Measurements from ENCODE around the gene ZNF444.

ZNF444 gene

GRCh38 chr19:56161534-56161933 is 20.4 kb downstream of the ZNF444 start:
- TF ChIP-seq CTCF (IDR thresholded peaks at IDR 0.05), result no peak
- no peaks in the 10 kb centered on the region for H3K4me1 ChIP-seq (ENCODE audit: control insufficient read depth in 1 of 2, insufficient read depth in 1 of 2, low read depth in 1 of 2, low read length in 1 of 2)
- H3K27ac ChIP-seq, result no peak overlapping the region
- H3K36me3 ChIP-seq, result peaks cover 16% of the 10 kb centered on the region
- peaks cover 24% of the 10 kb centered on the region for H3K27me3 ChIP-seq
- no peaks in the 10 kb centered on the region for H3K9me3 ChIP-seq
- no peak overlapping the region for H3K4me3 ChIP-seq (ENCODE audit: low read depth in 1 of 2, low read length in 1 of 2)

GRCh38 chr19:56162258-56162657 is 21.2 kb downstream of the ZNF444 start:
- H3K27ac ChIP-seq, result no peak overlapping the region
- no peak overlapping the region for H3K4me3 ChIP-seq (ENCODE audit: low read depth in 1 of 2, low read length in 1 of 2)
- H3K36me3 ChIP-seq, result peaks cover 16% of the 10 kb centered on the region
- H3K9me3 ChIP-seq, result no peaks in the 10 kb centered on the region
- no peaks in the 10 kb centered on the region for H3K4me1 ChIP-seq (ENCODE audit: control insufficient read depth in 1 of 2, insufficient read depth in 1 of 2, low read depth in 1 of 2, low read length in 1 of 2)
- no peak for TF ChIP-seq CTCF (IDR thresholded peaks at IDR 0.05)
- H3K27me3 ChIP-seq, result peaks cover 24% of the 10 kb centered on the region

GRCh38 chr19:56163097-56163496 is 22.0 kb downstream of the ZNF444 start:
- TF ChIP-seq CTCF (IDR thresholded peaks at IDR 0.05), result no peak
- Histone ChIP-seq H3K9me3 (no peaks in the 10 kb centered on the region), H3K4me3 (ENCODE audit: low read depth in 1 of 2, low read length in 1 of 2) (no peak overlapping the region), H3K27ac (no peak overlapping the region), H3K27me3 (peaks cover 29% of the 10 kb centered on the region), H3K36me3 (peaks cover 16% of the 10 kb centered on the region), H3K4me1 (ENCODE audit: control insufficient read depth in 1 of 2, insufficient read depth in 1 of 2, low read depth in 1 of 2, low read length in 1 of 2) (no peaks in the 10 kb centered on the region)

- Histone ChIP-seq H3K4me1 (ENCODE audit: control insufficient read depth in 1 of 2, insufficient read depth in 1 of 2, low read depth in 1 of 2, low read length in 1 of 2) (peaks cover 4 to 6% of the 10 kb centered on the region in 2 experiments), H3K27me3 (peaks cover 36% of the 10 kb centered on the region), H3K4me3 (ENCODE audit: low read depth in 1 of 2, low read length in 1 of 2) (no peak overlapping the region), H3K36me3 (no peaks in the 10 kb centered on the region), H3K9me3 (no peaks in the 10 kb centered on the region), H3K27ac (no peak overlapping the region)
- no peak for TF ChIP-seq CTCF (IDR thresholded peaks at IDR 0.05)
These were observed 26.0 kb downstream of the ZNF444 start for GRCh38 chr19:56167064-56167578.

- Histone ChIP-seq H3K27me3 (peaks cover 13% of the 10 kb centered on the region), H3K27ac (no peak overlapping the region), H3K4me3 (ENCODE audit: low read depth in 1 of 2, low read length in 1 of 2) (no peak overlapping the region), H3K4me1 (ENCODE audit: control insufficient read depth in 1 of 2, insufficient read depth in 1 of 2, low read depth in 1 of 2, low read length in 1 of 2) (peaks cover 8 to 14% of the 10 kb centered on the region in 2 experiments), H3K9me3 (no peaks in the 10 kb centered on the region), H3K36me3 (no peaks in the 10 kb centered on the region)
- no peak for TF ChIP-seq CTCF (IDR thresholded peaks at IDR 0.05)
These were observed 29.2 kb downstream of the ZNF444 start for GRCh38 chr19:56170261-56170660.

GRCh38 chr19:56174086-56174485 is 33.0 kb downstream of the ZNF444 start:
- H3K27me3 ChIP-seq, result peaks cover 8% of the 10 kb centered on the region
- no peak overlapping the region for H3K4me3 ChIP-seq (ENCODE audit: low read depth in 1 of 2, low read length in 1 of 2)
- no peaks in the 10 kb centered on the region for H3K36me3 ChIP-seq
- H3K27ac ChIP-seq, result no peak overlapping the region
- H3K4me1 ChIP-seq (ENCODE audit: control insufficient read depth in 1 of 2, insufficient read depth in 1 of 2, low read depth in 1 of 2, low read length in 1 of 2), result peaks cover 8 to 14% of the 10 kb centered on the region in 2 experiments
- TF ChIP-seq CTCF (IDR thresholded peaks at IDR 0.05), result no peak
- H3K9me3 ChIP-seq, result no peaks in the 10 kb centered on the region

All from neutrophil (primary cell).